Panc1 (cell line): ENCODE measurements around the gene SLC4A2. TPM values are rescaled to one million over a fixed set of nuclear protein-coding genes. Genes with fewer than 3 reads are reported as not detected.

Experiments used
- ATAC-seq: fragments of 200-7000 bp; cut with Tn5 transposase; 2 replicates; pipeline ENCODE4 v1.9.1; 2020; ENCODE audit warnings: mild to moderate bottlenecking, moderate library complexity
- BruUV-seq: library from RNA; stranded (reverse); fragments of 400-500 nt; replicated peaks from 2 replicates; lab custom pipeline; 2021; lab: Mats Ljungman, UMichigan
- CTCF ChIA-PET: fragments of 300-600 bp; sonication (Branson Sonifier 250); formaldehyde crosslinking; loops from one replicate; lab custom pipeline; 2022; ENCODE audit warnings: antibody characterized with exemption; lab: Charles Lee
- POLR2A ChIA-PET: fragments of 300-600 bp; sonication (Branson Sonifier 250); formaldehyde crosslinking; loops from one replicate; lab custom pipeline; 2022; ENCODE audit warnings: antibody characterized with exemption; lab: Charles Lee
- DNase-seq: peaks from one replicate; pipeline ENCODE4 v3.0.0-alpha.2; 2010; ENCODE audit warnings: low read depth, low spot score
- H3K27ac ChIP-seq: 2 replicates; pipeline ENCODE4 v1.5.1; 2011; ENCODE audit warnings: mild to moderate bottlenecking, low read length, inconsistent platforms
- H3K27me3 ChIP-seq: fragments of 200-500 bp; sonication (Bioruptor generic); 2 replicates; pipeline ENCODE4 v1.6.0; 2014; ENCODE audit warnings: low read length, inconsistent platforms; ENCODE audit not compliant: control insufficient read depth, insufficient read depth
- H3K36me3 ChIP-seq: fragments of 200-500 bp; sonication (Bioruptor generic); 2 replicates; pipeline ENCODE4 v1.5.1; 2014; ENCODE audit warnings: inconsistent platforms, mild to moderate bottlenecking, low read length, moderate library complexity; ENCODE audit not compliant: control insufficient read depth, insufficient read depth
- H3K4me1 ChIP-seq: 2 replicates; pipeline ENCODE4 v1.5.1; 2011; ENCODE audit warnings: inconsistent platforms, mild to moderate bottlenecking, low read length, moderate library complexity; ENCODE audit not compliant: control insufficient read depth, insufficient read depth
- H3K4me3 ChIP-seq, 2 experiments: 2 replicates each; pipeline ENCODE4 v1.5.1; 2011 to 2012; ENCODE audit warnings: low read depth in 2 of 2, low read length in 2 of 2, mild to moderate bottlenecking in 2 of 2, inconsistent platforms in 1 of 2, moderate library complexity in 1 of 2
- H3K9me3 ChIP-seq: fragments of 200-500 bp; sonication (Bioruptor generic); 2 replicates; pipeline ENCODE4 v1.5.1; 2014; ENCODE audit warnings: low read depth, mild to moderate bottlenecking, inconsistent platforms, low read length, moderate library complexity; ENCODE audit not compliant: control insufficient read depth, insufficient read depth
- POLR2AphosphoS5 ChIP-seq: IDR thresholded peaks from 2 replicates; pipeline ENCODE4 v1.6.1; 2012; ENCODE audit warnings: mild to moderate bottlenecking, low read depth, low read length, moderate library complexity
- SIN3A ChIP-seq: IDR thresholded peaks from 2 replicates; pipeline ENCODE4 v1.6.1; 2012; ENCODE audit warnings: low read depth, mild to moderate bottlenecking, low read length, moderate library complexity, borderline replicate concordance; ENCODE audit not compliant: insufficient read depth
- TCF7L2 ChIP-seq: IDR thresholded peaks from 2 replicates; pipeline ENCODE4 v1.6.1; 2011; ENCODE audit warnings: mild to moderate bottlenecking, low read depth, low read length, inconsistent platforms
- in situ Hi-C: cut with HindIII; loops from 2 replicates; pipeline ENCODE4 v1.10.0; 2016; ENCODE audit warnings: low sequenced_read_pairs, low pct_unique_long_range_greater_than_20kb
- intact Hi-C: fragments of 100-400 bp; cut with micrococcal nuclease; formaldehyde crosslinking; loops from one replicate; pipeline ENCODE4 v1.10.0; 2022; ENCODE audit not compliant: unreplicated experiment
- total RNA-seq: library from RNA; stranded (reverse); gene quantifications from one replicate; pipeline ENCODE4 v1.2.1, GENCODE V29; 2021; ENCODE audit not compliant: unreplicated experiment
- TF ChIP-seq, protein P1 (sequence below), 2 experiments: IDR thresholded peaks; 2 replicates each; pipeline ENCODE4 v1.6.1; 2011 to 2012; ENCODE audit warnings: low read depth in 2 of 2, control low read depth in 1 of 2, low read length in 1 of 2, mild to moderate bottlenecking in 1 of 2, moderate library complexity in 1 of 2; ENCODE audit not compliant: insufficient read depth in 1 of 2
- TF ChIP-seq, protein P2 (sequence below): fragments of 450-650 bp; IDR thresholded peaks from 2 replicates; pipeline ENCODE4 v1.5.1; 2017; ENCODE audit warnings: mild to moderate bottlenecking

SLC4A2 gene
- total RNA-seq, 1 experiment from 2014 or later, result 580 TPM

DNA sequence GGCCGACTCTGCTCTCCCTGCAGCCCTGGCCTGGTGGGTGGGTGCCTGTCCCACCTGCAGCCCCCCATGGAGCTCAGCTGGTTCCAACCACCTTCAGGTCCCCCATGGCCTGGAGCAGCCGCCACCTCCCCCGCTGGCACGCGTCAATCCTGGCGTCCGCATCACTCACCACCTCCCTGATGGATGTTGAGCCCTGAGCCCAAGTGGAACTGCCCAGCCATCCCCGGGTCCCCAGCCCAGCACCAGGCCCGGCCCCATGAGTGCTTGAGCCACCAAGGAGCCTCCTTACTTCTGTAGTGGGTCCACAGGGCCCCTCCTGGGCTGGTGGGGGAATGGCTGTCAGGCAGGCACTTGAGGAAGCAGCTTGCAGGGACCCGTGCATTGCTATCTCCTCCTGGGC is 41.5 kb downstream of the SLC4A2 start:
- Histone ChIP-seq H3K4me3 (no peak overlapping the region), H3K27me3 (no peaks in the 10 kb centered on the region), H3K9me3 (no peaks in the 10 kb centered on the region), H3K36me3 (no peaks in the 10 kb centered on the region), H3K4me1 (no peaks in the 10 kb centered on the region), H3K27ac (no peak overlapping the region)
- DNase-seq (no peak), ATAC-seq (no peak)
- intact Hi-C loops (no loop called here), in situ Hi-C loops (no loop called here)
- POLR2A ChIA-PET, result no interaction called here
- CTCF ChIA-PET, result no interaction called here
- no peak for TF ChIP-seq TCF7L2
- TF ChIP-seq SIN3A, result no peak
- TF ChIP-seq, protein P1, sequence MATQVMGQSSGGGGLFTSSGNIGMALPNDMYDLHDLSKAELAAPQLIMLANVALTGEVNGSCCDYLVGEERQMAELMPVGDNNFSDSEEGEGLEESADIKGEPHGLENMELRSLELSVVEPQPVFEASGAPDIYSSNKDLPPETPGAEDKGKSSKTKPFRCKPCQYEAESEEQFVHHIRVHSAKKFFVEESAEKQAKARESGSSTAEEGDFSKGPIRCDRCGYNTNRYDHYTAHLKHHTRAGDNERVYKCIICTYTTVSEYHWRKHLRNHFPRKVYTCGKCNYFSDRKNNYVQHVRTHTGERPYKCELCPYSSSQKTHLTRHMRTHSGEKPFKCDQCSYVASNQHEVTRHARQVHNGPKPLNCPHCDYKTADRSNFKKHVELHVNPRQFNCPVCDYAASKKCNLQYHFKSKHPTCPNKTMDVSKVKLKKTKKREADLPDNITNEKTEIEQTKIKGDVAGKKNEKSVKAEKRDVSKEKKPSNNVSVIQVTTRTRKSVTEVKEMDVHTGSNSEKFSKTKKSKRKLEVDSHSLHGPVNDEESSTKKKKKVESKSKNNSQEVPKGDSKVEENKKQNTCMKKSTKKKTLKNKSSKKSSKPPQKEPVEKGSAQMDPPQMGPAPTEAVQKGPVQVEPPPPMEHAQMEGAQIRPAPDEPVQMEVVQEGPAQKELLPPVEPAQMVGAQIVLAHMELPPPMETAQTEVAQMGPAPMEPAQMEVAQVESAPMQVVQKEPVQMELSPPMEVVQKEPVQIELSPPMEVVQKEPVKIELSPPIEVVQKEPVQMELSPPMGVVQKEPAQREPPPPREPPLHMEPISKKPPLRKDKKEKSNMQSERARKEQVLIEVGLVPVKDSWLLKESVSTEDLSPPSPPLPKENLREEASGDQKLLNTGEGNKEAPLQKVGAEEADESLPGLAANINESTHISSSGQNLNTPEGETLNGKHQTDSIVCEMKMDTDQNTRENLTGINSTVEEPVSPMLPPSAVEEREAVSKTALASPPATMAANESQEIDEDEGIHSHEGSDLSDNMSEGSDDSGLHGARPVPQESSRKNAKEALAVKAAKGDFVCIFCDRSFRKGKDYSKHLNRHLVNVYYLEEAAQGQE (IDR thresholded peaks at IDR 0.05; ENCODE audit: insufficient read depth in 1 of 2, low read depth in 2 of 2, low read length in 1 of 2), result no peak
- TF ChIP-seq, protein P2, sequence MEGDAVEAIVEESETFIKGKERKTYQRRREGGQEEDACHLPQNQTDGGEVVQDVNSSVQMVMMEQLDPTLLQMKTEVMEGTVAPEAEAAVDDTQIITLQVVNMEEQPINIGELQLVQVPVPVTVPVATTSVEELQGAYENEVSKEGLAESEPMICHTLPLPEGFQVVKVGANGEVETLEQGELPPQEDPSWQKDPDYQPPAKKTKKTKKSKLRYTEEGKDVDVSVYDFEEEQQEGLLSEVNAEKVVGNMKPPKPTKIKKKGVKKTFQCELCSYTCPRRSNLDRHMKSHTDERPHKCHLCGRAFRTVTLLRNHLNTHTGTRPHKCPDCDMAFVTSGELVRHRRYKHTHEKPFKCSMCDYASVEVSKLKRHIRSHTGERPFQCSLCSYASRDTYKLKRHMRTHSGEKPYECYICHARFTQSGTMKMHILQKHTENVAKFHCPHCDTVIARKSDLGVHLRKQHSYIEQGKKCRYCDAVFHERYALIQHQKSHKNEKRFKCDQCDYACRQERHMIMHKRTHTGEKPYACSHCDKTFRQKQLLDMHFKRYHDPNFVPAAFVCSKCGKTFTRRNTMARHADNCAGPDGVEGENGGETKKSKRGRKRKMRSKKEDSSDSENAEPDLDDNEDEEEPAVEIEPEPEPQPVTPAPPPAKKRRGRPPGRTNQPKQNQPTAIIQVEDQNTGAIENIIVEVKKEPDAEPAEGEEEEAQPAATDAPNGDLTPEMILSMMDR, result no peak
- no peak for TF ChIP-seq POLR2AphosphoS5
- no TSS peak for BruUV-seq

DNA sequence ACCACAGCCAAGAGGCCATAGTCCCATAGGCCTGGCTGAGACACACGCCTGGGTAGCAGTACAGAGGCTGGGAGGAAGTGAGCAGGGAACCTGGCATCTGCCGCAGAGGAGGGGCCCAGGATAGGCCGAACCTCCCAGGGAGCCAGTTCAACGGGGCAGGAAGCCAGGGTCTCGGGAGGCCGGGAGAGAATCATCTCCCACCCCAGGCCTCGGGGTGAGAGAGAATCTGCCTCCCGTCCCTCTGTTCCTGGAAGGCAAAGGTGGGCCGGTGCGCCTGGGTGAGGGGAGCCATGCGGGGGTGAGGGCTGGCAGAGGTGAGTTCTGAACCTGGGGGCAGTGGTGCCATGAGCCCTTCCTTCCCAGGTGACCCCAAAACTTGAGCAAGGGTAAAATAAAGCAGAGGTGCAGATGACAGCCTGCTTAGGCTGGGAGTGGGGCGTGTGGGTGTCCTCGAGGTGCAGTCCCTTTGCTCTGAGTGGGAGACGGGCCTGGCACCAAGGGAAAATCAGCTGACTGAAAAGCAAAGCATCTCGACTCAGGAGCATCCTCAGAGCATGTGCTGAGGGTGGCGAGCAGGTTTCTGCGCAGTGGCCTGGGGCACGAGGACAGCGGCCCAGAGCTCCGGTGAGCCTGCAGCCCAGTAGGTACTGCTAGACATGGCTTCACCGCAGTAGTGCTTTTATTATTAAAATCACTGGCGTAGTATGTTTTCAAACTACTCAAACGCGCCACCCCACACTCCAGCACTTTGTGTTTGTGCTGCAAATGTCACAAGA is 42.4 kb downstream of the SLC4A2 start:
- ChIA-PET POLR2A (no interaction called here), CTCF (no interaction called here)
- no peak for DNase-seq
- no peaks in the 10 kb centered on the region for H3K36me3 ChIP-seq
- no peaks in the 10 kb centered on the region for H3K9me3 ChIP-seq
- BruUV-seq, result no TSS peak
- H3K27ac ChIP-seq, result no peak overlapping the region
- H3K27me3 ChIP-seq, result no peaks in the 10 kb centered on the region
- no peak for ATAC-seq
- intact Hi-C loops (no loop called here), in situ Hi-C loops (no loop called here)
- no peak overlapping the region for H3K4me3 ChIP-seq
- no peak for TF ChIP-seq SIN3A
- no peak for TF ChIP-seq POLR2AphosphoS5
- TF ChIP-seq, protein P1 (IDR thresholded peaks at IDR 0.05; ENCODE audit: insufficient read depth in 1 of 2, low read depth in 2 of 2, low read length in 1 of 2), result no peak
- no peak for TF ChIP-seq TCF7L2
- TF ChIP-seq, protein P2, result no peak
- H3K4me1 ChIP-seq, result no peaks in the 10 kb centered on the region
